ENCODE measurements around the gene HHIPL1. TPM values are rescaled to one million over a fixed set of nuclear protein-coding genes. Genes with fewer than 3 reads are reported as not detected.

HHIPL1 gene
- total RNA-seq: 1 to 10 TPM; 2.6 to 3.9 (median 3.1) TPM

- 10 to 23% methylated on average over 27 to 85 of the region's 91 CpGs for WGBS, 2 donors
- DNase-seq (ENCODE audit: low spot score in 2 of 2): no peak
- Histone ChIP-seq H3K36me3 (no peaks in the 10 kb centered on the region), H3K9me3 (no peaks in the 10 kb centered on the region), H3K27ac (peak within 1 kb of the TSS in 2 of 4 donors; percentile 22 to 59), H3K4me1 (peaks cover 0 to 15% (median 4%) of the 10 kb centered on the region in 4 donors), H3K4me3 (peak within 1 kb of the TSS; percentile 30 to 63 (median 38)), H3K27me3 (peaks cover 0 to 16% of the 10 kb centered on the region in 2 donors)
- TF ChIP-seq, protein P1, sequence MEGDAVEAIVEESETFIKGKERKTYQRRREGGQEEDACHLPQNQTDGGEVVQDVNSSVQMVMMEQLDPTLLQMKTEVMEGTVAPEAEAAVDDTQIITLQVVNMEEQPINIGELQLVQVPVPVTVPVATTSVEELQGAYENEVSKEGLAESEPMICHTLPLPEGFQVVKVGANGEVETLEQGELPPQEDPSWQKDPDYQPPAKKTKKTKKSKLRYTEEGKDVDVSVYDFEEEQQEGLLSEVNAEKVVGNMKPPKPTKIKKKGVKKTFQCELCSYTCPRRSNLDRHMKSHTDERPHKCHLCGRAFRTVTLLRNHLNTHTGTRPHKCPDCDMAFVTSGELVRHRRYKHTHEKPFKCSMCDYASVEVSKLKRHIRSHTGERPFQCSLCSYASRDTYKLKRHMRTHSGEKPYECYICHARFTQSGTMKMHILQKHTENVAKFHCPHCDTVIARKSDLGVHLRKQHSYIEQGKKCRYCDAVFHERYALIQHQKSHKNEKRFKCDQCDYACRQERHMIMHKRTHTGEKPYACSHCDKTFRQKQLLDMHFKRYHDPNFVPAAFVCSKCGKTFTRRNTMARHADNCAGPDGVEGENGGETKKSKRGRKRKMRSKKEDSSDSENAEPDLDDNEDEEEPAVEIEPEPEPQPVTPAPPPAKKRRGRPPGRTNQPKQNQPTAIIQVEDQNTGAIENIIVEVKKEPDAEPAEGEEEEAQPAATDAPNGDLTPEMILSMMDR (IDR thresholded peaks at IDR 0.05): peak in 1 of 5 experiments; percentile 9
- no peak for TF ChIP-seq POLR2A (IDR thresholded peaks at IDR 0.05)
- TF ChIP-seq EP300 (IDR thresholded peaks at IDR 0.05): no peak
Observed at GRCh38 chr14:99644723-99645544, at the start of gene HHIPL1. TSS of gene HHIPL1 (plus strand) at chr14:99645129. CDS start at chr14:99645208, 79 bp downstream.

DNA sequence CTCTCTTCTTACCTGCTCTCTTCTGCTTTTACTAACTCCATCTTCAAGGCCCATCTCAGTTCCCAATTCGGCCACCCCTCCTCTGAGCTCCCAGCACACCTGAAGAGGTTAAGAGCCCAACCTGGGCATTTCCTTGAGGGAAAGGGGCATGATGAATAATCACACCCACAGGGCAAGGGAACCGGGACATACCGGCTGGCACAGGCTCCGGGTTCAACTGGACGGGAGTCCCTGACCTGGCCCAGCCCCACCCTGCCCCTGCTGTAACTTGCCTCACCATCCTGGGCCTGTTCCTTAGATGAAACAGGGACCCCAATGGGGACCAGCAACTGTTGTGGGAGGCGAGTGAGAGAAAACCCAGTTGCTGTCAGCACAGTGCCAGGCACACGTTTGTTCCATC, 49.4 kb upstream of the HHIPL1 start:
- no peak for TF ChIP-seq POLR2A (IDR thresholded peaks at IDR 0.05)
- no peak for TF ChIP-seq EP300 (IDR thresholded peaks at IDR 0.05)
- TF ChIP-seq, protein P1 (IDR thresholded peaks at IDR 0.05): no peak
- DNase-seq (ENCODE audit: low spot score in 2 of 2): no peak
- 90 to 92% methylated on average over 7 of the region's 7 CpGs for WGBS, 2 donors
- Histone ChIP-seq H3K27ac (peak overlapping the region in 1 of 4 donors; percentile 29), H3K4me3 (no peak overlapping the region), H3K36me3 (no peaks in the 10 kb centered on the region), H3K27me3 (no peaks in the 10 kb centered on the region), H3K4me1 (peaks cover 0 to 32% (median 2%) of the 10 kb centered on the region in 4 donors), H3K9me3 (no peaks in the 10 kb centered on the region)

DNA sequence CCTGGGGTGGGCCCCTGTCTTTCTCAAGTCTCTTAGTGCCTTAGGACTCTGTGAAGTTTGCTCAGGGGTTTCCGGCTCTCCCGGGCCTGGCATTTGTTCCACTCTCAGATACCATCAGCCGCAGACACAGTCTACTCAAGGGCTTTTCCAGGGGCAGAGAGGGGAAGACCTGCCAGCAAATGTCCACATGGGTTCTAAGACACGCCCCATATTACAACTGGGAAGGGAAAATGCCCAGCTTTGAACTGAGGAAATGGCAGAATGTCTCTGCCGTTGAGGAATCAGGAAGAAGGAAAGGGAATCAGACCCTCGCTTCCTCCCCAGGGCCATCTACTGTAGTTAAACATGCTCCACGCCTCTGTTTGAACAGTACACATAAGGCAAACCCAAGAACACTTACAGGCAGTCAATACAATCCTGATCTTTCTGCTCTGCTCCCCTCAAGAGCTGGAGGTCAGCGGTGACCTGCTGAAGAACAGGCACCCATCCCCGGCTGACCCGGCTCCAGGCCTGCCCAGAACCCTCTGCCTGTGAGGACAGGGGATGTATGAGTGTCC, 48.8 kb upstream of the HHIPL1 start:
- TF ChIP-seq EP300 (IDR thresholded peaks at IDR 0.05): no peak
- H3K9me3 ChIP-seq: no peaks in the 10 kb centered on the region
- H3K27ac ChIP-seq: peak overlapping the region in 1 of 4 donors; percentile 29
- H3K4me3 ChIP-seq: no peak overlapping the region
- no peaks in the 10 kb centered on the region for H3K36me3 ChIP-seq
- H3K27me3 ChIP-seq: no peaks in the 10 kb centered on the region
- peaks cover 0 to 27% (median 3%) of the 10 kb centered on the region in 4 donors for H3K4me1 ChIP-seq
- WGBS, 2 donors: 72 to 81% methylated on average over 8 to 10 of the region's 10 CpGs
- DNase-seq (ENCODE audit: low spot score in 2 of 2): no peak

DNA sequence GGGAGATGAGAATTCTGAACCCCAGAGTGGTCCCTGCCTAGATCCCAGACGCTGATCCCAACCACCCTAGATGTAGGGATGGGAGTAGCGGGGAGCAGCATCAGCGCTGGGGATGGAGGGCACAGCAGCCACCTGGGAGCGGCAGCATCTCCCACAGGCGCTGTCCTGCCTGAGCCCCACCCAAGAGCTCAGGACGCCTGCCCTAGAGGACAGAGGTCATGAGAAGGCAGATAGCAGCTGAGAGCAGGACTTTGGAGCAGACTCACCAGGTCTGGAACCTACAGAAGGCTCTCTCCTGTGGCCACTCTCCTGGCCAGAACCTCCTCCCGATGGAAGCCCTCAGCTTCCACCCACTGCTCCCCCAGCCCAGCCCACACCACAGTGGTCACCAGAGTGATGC, 48.2 kb upstream of the HHIPL1 start:
- DNase-seq (ENCODE audit: low spot score in 2 of 2): no peak
- WGBS, 2 donors: 85 to 92% methylated on average over 7 of the region's 7 CpGs
- Histone ChIP-seq H3K4me3 (no peak overlapping the region), H3K27ac (peak overlapping the region in 1 of 4 donors; percentile 29), H3K4me1 (peaks cover 0 to 28% (median 6%) of the 10 kb centered on the region in 4 donors), H3K36me3 (no peaks in the 10 kb centered on the region), H3K27me3 (no peaks in the 10 kb centered on the region), H3K9me3 (no peaks in the 10 kb centered on the region)
- no peak for TF ChIP-seq POLR2A (IDR thresholded peaks at IDR 0.05)
- TF ChIP-seq, protein P1 (IDR thresholded peaks at IDR 0.05): no peak
- no peak for TF ChIP-seq EP300 (IDR thresholded peaks at IDR 0.05)

- H3K9me3 ChIP-seq: no peaks in the 10 kb centered on the region
- no peaks in the 10 kb centered on the region for H3K27me3 ChIP-seq
- H3K4me3 ChIP-seq: no peak overlapping the region
- H3K27ac ChIP-seq: peak overlapping the region in 2 of 4 donors; percentile 2 to 10
- 92% methylated on average over 20 of the region's 20 CpGs for WGBS, 2 donors
- TF ChIP-seq, protein P1 (IDR thresholded peaks at IDR 0.05): no peak
- TF ChIP-seq POLR2A (IDR thresholded peaks at IDR 0.05) (no peak), EP300 (IDR thresholded peaks at IDR 0.05) (no peak)
- H3K4me1 ChIP-seq: peaks cover 0 to 35% (median 9%) of the 10 kb centered on the region in 4 donors
- no peaks in the 10 kb centered on the region for H3K36me3 ChIP-seq
- DNase-seq (ENCODE audit: low spot score in 2 of 2): no peak
Observed at GRCh38 chr14:99597911-99598600, 46.9 kb upstream of the HHIPL1 start.

All from tibial nerve (tissue), 4 donors.